Left lung (tissue), 10 donors: ENCODE results near the gene OR10Z1. TPM values are rescaled to one million over a fixed set of nuclear protein-coding genes. Genes with fewer than 3 reads are reported as not detected.

ENCODE experiments used
- ATAC-seq: fragments of 200-7000 bp; cut with Tn5 transposase; one replicate; pipeline ENCODE4 v1.9.1; 2020; ENCODE audit warnings: moderate library complexity
- DNase-seq, 4 donors: peaks; one replicate each; pipeline ENCODE4 v3.0.0-alpha.2; 2013 to 2020
- H3K27ac ChIP-seq, 2 donors: fragments of 200-600 bp; sonication (generic) in 1 of 2; one replicate each; pipeline versions ENCODE4 v1.5.0 to v1.8.0; 2020 to 2021
- H3K27me3 ChIP-seq, 2 donors: fragments of 200-600 bp; sonication (generic) in 1 of 2; one replicate each; pipeline versions ENCODE4 v1.5.0 to v1.8.0; 2020 to 2021
- H3K36me3 ChIP-seq, 2 donors: fragments of 200-600 bp; sonication (generic) in 1 of 2; one replicate each; pipeline versions ENCODE4 v1.5.0 to v1.8.0; 2020 to 2021
- H3K4me1 ChIP-seq, 2 donors: fragments of 200-600 bp; one replicate each; pipeline ENCODE4 v1.8.0; 2021
- H3K4me3 ChIP-seq, 2 donors: fragments of 200-600 bp; sonication (generic) in 1 of 2; one replicate each; pipeline versions ENCODE4 v1.5.0 to v1.8.0; 2020 to 2021; ENCODE audit warnings: mild to moderate bottlenecking in 1 of 2
- H3K9me3 ChIP-seq, 2 donors: fragments of 200-600 bp; sonication (generic) in 1 of 2; one replicate each; pipeline versions ENCODE4 v1.5.0 to v1.8.0; 2020 to 2021
- CTCF ChIP-seq, 2 donors: fragments of 200-600 bp; sonication (generic) in 1 of 2; IDR thresholded peaks; one replicate each; pipeline versions ENCODE4 v1.5.0 to v1.8.0; 2021; ENCODE audit warnings: antibody characterized with exemption in 2 of 2
- intact Hi-C, 2 donors: fragments of 100-400 bp; cut with DNase I; formaldehyde crosslinking; loops; one replicate each; pipeline versions ENCODE4 v1.11.2 to v1.14.2; 2022
- polyA plus RNA-seq, 6 donors: library from polyadenylated mRNA; unstranded; fragments of 120-200 nt; gene quantifications; one replicate each; pipeline ENCODE4 v1.2.1, GENCODE V29; 2013; ENCODE audit not compliant: insufficient read length in 6 of 6
- total RNA-seq, 2 donors: library from RNA; stranded (reverse); fragmentation: NEBNext Ultra II Directional; extraction: Animal tissue kit (Norgen Biotek cat#: 25700); gene quantifications; one replicate each; pipeline ENCODE4 v1.2.1, GENCODE V29; 2021
- donor health status: DM: no; HTN: yes; CAD: no.
- donor health status: DM: no; HTN: no; CAD: no.

Gene OR10Z1
- total and polyA plus RNA-seq, 8 donors = 0.17 to 0.38 (median 0.23) TPM; not detected in 2

DNA sequence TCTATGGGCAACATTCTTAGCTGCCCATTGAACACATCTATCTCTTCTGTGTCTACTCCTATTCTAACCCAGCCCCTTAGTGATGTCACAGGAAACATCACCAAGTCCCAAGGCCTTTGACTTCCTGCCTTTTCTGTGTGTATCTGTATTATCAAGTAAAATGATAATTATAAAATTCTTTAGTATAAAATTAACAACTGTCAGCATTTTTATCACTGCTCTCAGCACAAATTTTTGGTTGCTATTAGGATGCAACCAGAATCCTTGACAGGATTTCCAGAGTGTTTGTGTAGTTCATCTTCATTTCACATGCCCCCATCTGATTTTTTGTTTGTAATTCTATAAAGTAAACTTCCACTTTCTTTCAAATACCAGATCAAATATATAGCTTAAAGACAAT, 33.8 kb downstream of the OR10Z1 start:
- no peak for DNase-seq
- Histone ChIP-seq H3K27ac (no peak overlapping the region), H3K36me3 (no peaks in the 10 kb centered on the region), H3K4me1 (peaks cover 0 to 2% of the 10 kb centered on the region in 2 donors), H3K9me3 (no peaks in the 10 kb centered on the region), H3K27me3 (no peaks in the 10 kb centered on the region), H3K4me3 (no peak overlapping the region)
- no peak for TF ChIP-seq CTCF (IDR thresholded peaks at IDR 0.05)
- no peak for ATAC-seq
- intact Hi-C loops = no loop called here

- Histone ChIP-seq H3K27me3 (no peaks in the 10 kb centered on the region), H3K4me3 (no peak overlapping the region), H3K27ac (peak overlapping the region in 1 of 2 donors; percentile 39), H3K9me3 (no peaks in the 10 kb centered on the region), H3K4me1 (peaks cover 0 to 26% of the 10 kb centered on the region in 2 donors), H3K36me3 (no peaks in the 10 kb centered on the region)
- ATAC-seq (no peak), DNase-seq (no peak)
- TF ChIP-seq CTCF (IDR thresholded peaks at IDR 0.05) = no peak
- intact Hi-C loops = no loop called here
Observed at GRCh38 chr1:158644449-158644848, 39.4 kb downstream of the OR10Z1 start.

GRCh38 chr1:158646465-158646864, 41.4 kb downstream of the OR10Z1 start:
- Histone ChIP-seq H3K4me1 (peaks cover 0 to 26% of the 10 kb centered on the region in 2 donors), H3K36me3 (no peaks in the 10 kb centered on the region), H3K4me3 (no peak overlapping the region), H3K9me3 (no peaks in the 10 kb centered on the region), H3K27me3 (no peaks in the 10 kb centered on the region), H3K27ac (peak overlapping the region in 1 of 2 donors; percentile 23)
- peak; percentile 32 for ATAC-seq
- intact Hi-C loops = no loop called here
- DNase-seq = no peak
- TF ChIP-seq CTCF (IDR thresholded peaks at IDR 0.05) = no peak

DNA sequence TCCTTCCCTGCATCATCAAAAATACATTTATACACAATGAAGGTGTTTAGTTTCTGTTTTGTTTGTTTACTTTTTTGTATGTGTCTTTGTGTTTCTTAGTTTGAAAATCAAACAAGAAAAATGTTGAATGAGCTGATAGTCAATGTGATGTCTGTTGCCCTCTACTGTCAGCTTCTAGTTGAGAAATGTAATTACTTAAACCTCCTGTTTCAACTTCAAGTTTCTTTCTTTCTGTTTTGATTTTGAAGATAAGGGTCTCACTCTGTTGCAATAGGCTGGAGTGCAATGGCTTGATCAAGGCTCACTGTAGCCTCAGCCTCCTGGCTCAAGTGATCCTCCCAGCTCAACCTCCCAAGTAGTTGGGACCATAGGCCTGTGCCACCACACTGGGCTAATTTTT, 44.0 kb downstream of the OR10Z1 start:
- no peaks in the 10 kb centered on the region for H3K9me3 ChIP-seq
- no peaks in the 10 kb centered on the region for H3K27me3 ChIP-seq
- H3K4me1 ChIP-seq = peaks cover 0 to 22% of the 10 kb centered on the region in 2 donors
- ATAC-seq (no peak), DNase-seq (no peak)
- H3K36me3 ChIP-seq = no peaks in the 10 kb centered on the region
- no peak overlapping the region for H3K27ac ChIP-seq
- intact Hi-C loops = no loop called here
- TF ChIP-seq CTCF (IDR thresholded peaks at IDR 0.05) = no peak
- no peak overlapping the region for H3K4me3 ChIP-seq

DNA sequence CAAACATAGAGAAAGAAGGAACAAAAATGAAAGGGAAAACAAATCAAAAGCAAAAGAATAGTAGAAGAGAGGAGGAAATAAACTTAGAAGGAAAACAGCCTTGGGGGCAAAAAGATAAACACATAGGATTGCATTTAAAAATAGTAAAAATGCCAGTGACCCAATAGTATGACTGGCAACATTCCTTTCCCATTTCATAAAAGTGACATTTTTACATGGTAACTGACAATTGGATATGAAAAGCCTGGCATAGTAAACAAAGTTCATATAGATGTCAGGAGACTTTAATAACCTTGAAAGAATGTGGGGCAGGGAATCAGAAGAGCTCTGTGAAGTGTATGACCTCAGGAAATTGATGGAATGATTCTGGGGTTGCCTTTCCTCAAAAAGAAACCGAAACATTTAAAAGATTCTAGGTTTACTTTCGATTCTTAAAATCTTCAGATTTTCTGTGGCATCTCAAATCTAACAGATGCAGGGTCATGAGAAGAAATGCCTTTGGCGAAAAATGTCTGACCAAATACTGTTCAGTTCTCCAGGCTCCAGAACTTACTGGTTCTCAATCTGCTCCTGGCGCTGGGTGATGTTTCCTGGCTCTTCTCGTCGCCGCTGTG, 47.8 kb downstream of the OR10Z1 start:
- no peak for DNase-seq
- no peak for ATAC-seq
- no peak for TF ChIP-seq CTCF (IDR thresholded peaks at IDR 0.05)
- H3K9me3 ChIP-seq = no peaks in the 10 kb centered on the region
- no peak overlapping the region for H3K27ac ChIP-seq
- H3K36me3 ChIP-seq = no peaks in the 10 kb centered on the region
- intact Hi-C loops = no loop called here
- no peak overlapping the region for H3K4me3 ChIP-seq
- no peaks in the 10 kb centered on the region for H3K27me3 ChIP-seq
- H3K4me1 ChIP-seq = peaks cover 0 to 6% of the 10 kb centered on the region in 2 donors
